GM12864 (cell line): ENCODE data around the gene TEAD1.
"Not testable (repeated sequence)": the region's sequence is repeated elsewhere in the genome, so short reads cannot be mapped to it uniquely, and the experiment has no call there.

Experiments used
- DNase-seq: peaks from one replicate; pipeline ENCODE4 v3.0.0-alpha.2; 2011; ENCODE audit warnings: low read depth
- H3K4me3 ChIP-seq: 2 replicates; pipeline ENCODE4 v1.5.1; 2011; ENCODE audit warnings: mild to moderate bottlenecking, low read depth, low read length, control low read depth
- CTCF ChIP-seq: IDR thresholded peaks from 2 replicates; pipeline ENCODE4 v1.5.1; 2011; ENCODE audit warnings: low read depth, mild to moderate bottlenecking, moderate library complexity, low read length, control low read depth, inconsistent platforms; ENCODE audit errors: missing control alignments

Gene TEAD1

GRCh38 chr11:12756454-12756806, 82.2 kb downstream of the TEAD1 start:
- TF ChIP-seq CTCF: no peak
- no peak for DNase-seq
- no peak overlapping the region for H3K4me3 ChIP-seq

DNA sequence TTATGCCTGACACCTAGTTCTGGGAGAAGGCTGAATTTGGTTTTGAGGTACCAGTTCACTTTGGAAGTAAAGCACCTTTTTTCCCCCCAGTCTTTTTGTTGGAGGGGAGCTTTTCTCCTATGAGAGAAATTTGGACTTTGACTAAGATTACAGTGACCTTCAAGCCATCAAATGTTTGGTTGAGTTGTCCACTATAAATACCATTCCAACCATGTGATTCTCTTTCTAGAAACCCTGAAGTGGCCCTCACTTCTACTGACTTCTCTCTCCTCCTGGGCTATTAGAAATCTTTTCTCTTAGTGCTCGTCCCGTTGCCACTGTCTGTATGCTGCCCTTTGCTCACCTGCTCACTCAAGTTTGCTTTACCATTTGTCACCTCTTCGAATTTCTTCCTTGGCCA, 82.6 kb downstream of the TEAD1 start:
- no peak for DNase-seq
- no peak overlapping the region for H3K4me3 ChIP-seq
- TF ChIP-seq CTCF: no peak

DNA sequence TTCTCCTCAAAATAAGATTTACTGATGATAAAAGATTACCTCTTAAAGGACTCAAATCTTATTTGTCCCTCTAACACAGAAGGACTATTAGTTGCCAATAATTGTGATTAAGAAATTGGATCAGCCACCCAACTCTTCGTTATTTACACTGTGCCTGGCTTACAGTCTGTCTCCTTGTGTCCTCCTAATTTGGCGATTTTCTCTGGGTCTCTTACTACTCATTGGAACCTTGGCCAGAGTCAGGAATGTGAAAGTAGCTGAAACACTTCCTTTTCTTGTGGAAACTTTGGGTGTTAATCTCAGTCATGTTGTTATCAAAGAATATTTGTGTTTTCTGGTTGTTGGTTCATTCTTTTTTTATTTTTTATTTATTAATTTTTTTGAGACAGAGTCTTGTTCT, 83.2 kb downstream of the TEAD1 start:
- no peak overlapping the region for H3K4me3 ChIP-seq
- DNase-seq: no peak
- no peak for TF ChIP-seq CTCF

DNA sequence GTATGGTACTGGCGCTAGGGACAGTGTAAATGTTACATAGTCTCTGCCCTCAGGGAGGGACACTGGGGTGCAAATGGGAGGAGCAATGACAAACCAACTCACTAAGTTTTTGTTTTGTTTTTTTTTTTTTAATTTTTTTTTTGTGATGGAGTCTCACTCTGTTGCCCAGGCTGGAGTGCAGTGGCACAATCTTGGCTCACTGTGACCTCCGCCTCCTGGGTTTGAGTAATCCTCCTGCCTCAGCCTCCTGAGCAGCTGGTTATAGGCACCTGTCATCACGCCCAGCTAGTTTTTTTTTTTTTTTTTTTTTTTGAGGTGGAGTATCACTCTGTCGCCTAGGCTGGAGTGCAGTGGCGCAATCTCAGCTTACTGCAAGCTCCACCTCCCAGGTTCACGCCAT, 83.9 kb downstream of the TEAD1 start:
- DNase-seq, H3K4me3 ChIP-seq: not testable (repeated sequence)

GRCh38 chr11:12761029-12761428, 86.8 kb downstream of the TEAD1 start:
- no peak for DNase-seq
- TF ChIP-seq CTCF: peak; percentile 23
- no peak overlapping the region for H3K4me3 ChIP-seq

- no peak for TF ChIP-seq CTCF
- DNase-seq: no peak
- H3K4me3 ChIP-seq: no peak overlapping the region
These were observed 88.1 kb downstream of the TEAD1 start for GRCh38 chr11:12762278-12762677.

- no peak for TF ChIP-seq CTCF
- DNase-seq: no peak
- H3K4me3 ChIP-seq: no peak overlapping the region
These were observed 88.6 kb downstream of the TEAD1 start for GRCh38 chr11:12762696-12763324.
